Epithelial cell of proximal tubule (primary cell): Measurements from ENCODE around the gene TMEM94. TPM values are rescaled to one million over a fixed set of nuclear protein-coding genes. Genes with fewer than 3 reads are reported as not detected.
"Not testable (repeated sequence)": the region's sequence is repeated elsewhere in the genome, so short reads cannot be mapped to it uniquely, and the experiment has no call there.

Experiments used
- DNase-seq: peaks from one replicate; pipeline ENCODE4 v3.0.0-alpha.2; 2011; ENCODE audit warnings: low read depth
- H3K4me3 ChIP-seq: 2 replicates; pipeline ENCODE4 v1.5.1; 2011; ENCODE audit warnings: low read depth, mild to moderate bottlenecking, low read length
- CTCF ChIP-seq: conservative IDR thresholded peaks from 2 replicates; pipeline ENCODE4 v1.5.1; 2012; ENCODE audit warnings: low read depth, mild to moderate bottlenecking, low read length
- total RNA-seq: library from RNA; depleted of rRNA; stranded (reverse); fragments of >200 nt; gene quantifications from 2 replicates; pipeline ENCODE4 v1.2.3, GENCODE V29; 2015

The TMEM94 gene
- total RNA-seq, 1 donor from 2014 or later, result 65.3 TPM

GRCh38 chr17:75518201-75518600, 61.8 kb downstream of the TMEM94 start:
- TF ChIP-seq CTCF, result no peak
- no peak overlapping the region for H3K4me3 ChIP-seq
- no peak for DNase-seq

GRCh38 chr17:75518983-75519537, 62.6 kb downstream of the TMEM94 start:
- no peak overlapping the region for H3K4me3 ChIP-seq
- DNase-seq, result no peak
- TF ChIP-seq CTCF, result no peak

GRCh38 chr17:75520413-75520812, 64.0 kb downstream of the TMEM94 start:
- not testable (repeated sequence) for H3K4me3 ChIP-seq, DNase-seq

GRCh38 chr17:75521290-75521689, 64.9 kb downstream of the TMEM94 start:
- TF ChIP-seq CTCF, result no peak
- no peak overlapping the region for H3K4me3 ChIP-seq

GRCh38 chr17:75521951-75522727, 65.7 kb downstream of the TMEM94 start:
- no peak for TF ChIP-seq CTCF
- DNase-seq, result no peak

More at GRCh38 chr17:75521290-75521689, 64.9 kb downstream of the TMEM94 start:
- DNase-seq, result no peak

GRCh38 chr17:75523647-75524046, 67.2 kb downstream of the TMEM94 start:
- DNase-seq, result no peak
- no peak overlapping the region for H3K4me3 ChIP-seq
- no peak for TF ChIP-seq CTCF

More at GRCh38 chr17:75521951-75522727, 65.7 kb downstream of the TMEM94 start:
- no peak overlapping the region for H3K4me3 ChIP-seq

- peak overlapping the region; percentile 73 for H3K4me3 ChIP-seq
- TF ChIP-seq CTCF, result no peak
- no peak for DNase-seq
These were observed 68.0 kb downstream of the TMEM94 start for GRCh38 chr17:75524269-75524969.
